ENCODE results near the gene RNF151. TPM values are rescaled to one million over a fixed set of nuclear protein-coding genes. Genes with fewer than 3 reads are reported as not detected.

RNF151 gene
- total RNA-seq, 4 donors from 2014 or later: not detected

GRCh38 chr16:2002406-2003230 lies 36.0 kb downstream of the RNF151 start:
- H3K36me3 ChIP-seq: peaks cover 58 to 66% (median 63%) of the 10 kb centered on the region in 4 donors
- H3K9me3 ChIP-seq: no peaks in the 10 kb centered on the region
- H3K4me1 ChIP-seq: peaks cover 40 to 51% (median 48%) of the 10 kb centered on the region in 4 donors
- no peak overlapping the region for H3K27ac ChIP-seq (replicated peaks in 1 of 4)
- no peaks in the 10 kb centered on the region for H3K27me3 ChIP-seq
- TF ChIP-seq POLR2A (IDR thresholded peaks at IDR 0.05; ENCODE audit: low read depth) (no peak), POLR2AphosphoS5 (IDR thresholded peaks at IDR 0.05) (no peak), CTCF (IDR thresholded peaks at IDR 0.05) (no peak), EP300 (IDR thresholded peaks at IDR 0.05) (no peak)
- 92% methylated on average over 10 of the region's 47 CpGs for WGBS
- no peak for DNase-seq (ENCODE audit: extremely low spot score)
- intact Hi-C loops (cut with DNase I): no loop called here
- H3K4me3 ChIP-seq: no peak overlapping the region

- intact Hi-C loops (cut with DNase I): no loop called here
- 50% methylated on average over 1 of the region's 8 CpGs for WGBS
- Histone ChIP-seq H3K9me3 (no peaks in the 10 kb centered on the region), H3K4me1 (peaks cover 48 to 53% (median 51%) of the 10 kb centered on the region in 4 donors), H3K27ac (replicated peaks in 1 of 4) (no peak overlapping the region), H3K27me3 (no peaks in the 10 kb centered on the region), H3K36me3 (peaks cover 51 to 60% (median 58%) of the 10 kb centered on the region in 4 donors), H3K4me3 (no peak overlapping the region)
- no peak for TF ChIP-seq POLR2A (IDR thresholded peaks at IDR 0.05; ENCODE audit: low read depth)
- TF ChIP-seq EP300 (IDR thresholded peaks at IDR 0.05): no peak
- no peak for TF ChIP-seq POLR2AphosphoS5 (IDR thresholded peaks at IDR 0.05)
- no peak for TF ChIP-seq CTCF (IDR thresholded peaks at IDR 0.05)
- no peak for DNase-seq (ENCODE audit: extremely low spot score)
Measured at GRCh38 chr16:2003231-2003826, 36.7 kb downstream of the RNF151 start.

- no peaks in the 10 kb centered on the region for H3K27me3 ChIP-seq
- H3K36me3 ChIP-seq: peaks cover 44 to 53% (median 51%) of the 10 kb centered on the region in 4 donors
- WGBS: 41% methylated on average over 14 of the region's 36 CpGs
- no peaks in the 10 kb centered on the region for H3K9me3 ChIP-seq
- intact Hi-C loops (cut with DNase I): no loop called here
- DNase-seq (ENCODE audit: extremely low spot score): peak; percentile 94
- H3K4me1 ChIP-seq: peaks cover 54 to 59% (median 58%) of the 10 kb centered on the region in 4 donors
- peak overlapping the region in 3 of 4 donors; percentile 5 to 23 (median 21) for H3K4me3 ChIP-seq
- peak; percentile 78 to 93 (median 85) for TF ChIP-seq CTCF (IDR thresholded peaks at IDR 0.05)
- peak in 1 of 2 donors; percentile 70 for TF ChIP-seq POLR2AphosphoS5 (IDR thresholded peaks at IDR 0.05)
- TF ChIP-seq POLR2A (IDR thresholded peaks at IDR 0.05; ENCODE audit: low read depth): no peak
- no peak overlapping the region for H3K27ac ChIP-seq (replicated peaks in 1 of 4)
Measured at GRCh38 chr16:2003827-2004641, 37.4 kb downstream of the RNF151 start.

- DNase-seq (ENCODE audit: extremely low spot score): no peak
- Histone ChIP-seq H3K4me1 (peaks cover 54 to 62% (median 60%) of the 10 kb centered on the region in 4 donors), H3K9me3 (no peaks in the 10 kb centered on the region), H3K27ac (replicated peaks in 1 of 4) (no peak overlapping the region), H3K4me3 (no peak overlapping the region), H3K36me3 (peaks cover 35 to 43% (median 41%) of the 10 kb centered on the region in 4 donors), H3K27me3 (no peaks in the 10 kb centered on the region)
- WGBS: 84% methylated on average over 16 of the region's 34 CpGs
- no peak for TF ChIP-seq POLR2AphosphoS5 (IDR thresholded peaks at IDR 0.05)
- no peak for TF ChIP-seq CTCF (IDR thresholded peaks at IDR 0.05)
- TF ChIP-seq EP300 (IDR thresholded peaks at IDR 0.05): no peak
- no peak for TF ChIP-seq POLR2A (IDR thresholded peaks at IDR 0.05; ENCODE audit: low read depth)
- intact Hi-C loops (cut with DNase I): no loop called here
Measured at GRCh38 chr16:2004795-2005517, 38.3 kb downstream of the RNF151 start.
